ENCODE measurements around the gene ROCK2. TPM values are rescaled to one million over a fixed set of nuclear protein-coding genes. Genes with fewer than 3 reads are reported as not detected.

ROCK2 gene
- total RNA-seq, 1 experiment from 2014 or later, result 25.9 TPM

DNA sequence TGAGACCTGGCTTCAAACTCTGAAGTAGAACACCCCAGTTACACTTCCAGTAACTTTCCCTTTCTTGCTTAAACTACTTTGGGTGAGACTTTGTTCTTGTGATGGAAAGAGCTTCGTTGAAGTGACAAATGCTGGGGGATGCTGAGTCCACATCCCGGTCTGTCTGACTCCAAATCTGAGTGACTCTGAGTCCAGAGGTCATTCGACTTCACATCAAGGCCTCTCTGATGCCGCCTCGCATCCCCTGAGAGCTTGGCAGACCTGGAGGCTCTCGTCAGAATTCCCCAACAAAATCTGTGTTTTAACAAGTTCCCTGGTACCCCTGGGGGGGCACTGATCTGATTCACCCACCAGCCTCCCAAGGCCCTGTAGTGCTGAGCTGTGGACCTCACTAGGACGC lies 31.6 kb upstream of the ROCK2 start:
- no peak for ATAC-seq
- Mint-ChIP-seq H3K27me3 (ENCODE audit: low read depth) (no peaks in the 10 kb centered on the region), H3K36me3 (no peaks in the 10 kb centered on the region), H3K4me3 (no peak overlapping the region), H3K4me1 (peaks cover 18% of the 10 kb centered on the region), H3K27ac (no peak overlapping the region), H3K9me3 (no peaks in the 10 kb centered on the region)
- TF ChIP-seq ETV6 (CRISPR knock-in tag; IDR thresholded peaks at IDR 0.05), result no peak
- TF ChIP-seq TEAD4 (CRISPR knock-in tag; IDR thresholded peaks at IDR 0.05), result no peak
- no peak for TF ChIP-seq MYBL2 (CRISPR knock-in tag; IDR thresholded peaks at IDR 0.05)
- TF ChIP-seq, protein P1, sequence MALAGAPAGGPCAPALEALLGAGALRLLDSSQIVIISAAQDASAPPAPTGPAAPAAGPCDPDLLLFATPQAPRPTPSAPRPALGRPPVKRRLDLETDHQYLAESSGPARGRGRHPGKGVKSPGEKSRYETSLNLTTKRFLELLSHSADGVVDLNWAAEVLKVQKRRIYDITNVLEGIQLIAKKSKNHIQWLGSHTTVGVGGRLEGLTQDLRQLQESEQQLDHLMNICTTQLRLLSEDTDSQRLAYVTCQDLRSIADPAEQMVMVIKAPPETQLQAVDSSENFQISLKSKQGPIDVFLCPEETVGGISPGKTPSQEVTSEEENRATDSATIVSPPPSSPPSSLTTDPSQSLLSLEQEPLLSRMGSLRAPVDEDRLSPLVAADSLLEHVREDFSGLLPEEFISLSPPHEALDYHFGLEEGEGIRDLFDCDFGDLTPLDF (CRISPR knock-in tag; IDR thresholded peaks at IDR 0.05), result no peak
- TF ChIP-seq, protein P2, sequence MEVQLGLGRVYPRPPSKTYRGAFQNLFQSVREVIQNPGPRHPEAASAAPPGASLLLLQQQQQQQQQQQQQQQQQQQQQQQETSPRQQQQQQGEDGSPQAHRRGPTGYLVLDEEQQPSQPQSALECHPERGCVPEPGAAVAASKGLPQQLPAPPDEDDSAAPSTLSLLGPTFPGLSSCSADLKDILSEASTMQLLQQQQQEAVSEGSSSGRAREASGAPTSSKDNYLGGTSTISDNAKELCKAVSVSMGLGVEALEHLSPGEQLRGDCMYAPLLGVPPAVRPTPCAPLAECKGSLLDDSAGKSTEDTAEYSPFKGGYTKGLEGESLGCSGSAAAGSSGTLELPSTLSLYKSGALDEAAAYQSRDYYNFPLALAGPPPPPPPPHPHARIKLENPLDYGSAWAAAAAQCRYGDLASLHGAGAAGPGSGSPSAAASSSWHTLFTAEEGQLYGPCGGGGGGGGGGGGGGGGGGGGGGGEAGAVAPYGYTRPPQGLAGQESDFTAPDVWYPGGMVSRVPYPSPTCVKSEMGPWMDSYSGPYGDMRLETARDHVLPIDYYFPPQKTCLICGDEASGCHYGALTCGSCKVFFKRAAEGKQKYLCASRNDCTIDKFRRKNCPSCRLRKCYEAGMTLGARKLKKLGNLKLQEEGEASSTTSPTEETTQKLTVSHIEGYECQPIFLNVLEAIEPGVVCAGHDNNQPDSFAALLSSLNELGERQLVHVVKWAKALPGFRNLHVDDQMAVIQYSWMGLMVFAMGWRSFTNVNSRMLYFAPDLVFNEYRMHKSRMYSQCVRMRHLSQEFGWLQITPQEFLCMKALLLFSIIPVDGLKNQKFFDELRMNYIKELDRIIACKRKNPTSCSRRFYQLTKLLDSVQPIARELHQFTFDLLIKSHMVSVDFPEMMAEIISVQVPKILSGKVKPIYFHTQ (CRISPR knock-in tag; IDR thresholded peaks at IDR 0.05), result no peak
- TF ChIP-seq, protein P3, sequence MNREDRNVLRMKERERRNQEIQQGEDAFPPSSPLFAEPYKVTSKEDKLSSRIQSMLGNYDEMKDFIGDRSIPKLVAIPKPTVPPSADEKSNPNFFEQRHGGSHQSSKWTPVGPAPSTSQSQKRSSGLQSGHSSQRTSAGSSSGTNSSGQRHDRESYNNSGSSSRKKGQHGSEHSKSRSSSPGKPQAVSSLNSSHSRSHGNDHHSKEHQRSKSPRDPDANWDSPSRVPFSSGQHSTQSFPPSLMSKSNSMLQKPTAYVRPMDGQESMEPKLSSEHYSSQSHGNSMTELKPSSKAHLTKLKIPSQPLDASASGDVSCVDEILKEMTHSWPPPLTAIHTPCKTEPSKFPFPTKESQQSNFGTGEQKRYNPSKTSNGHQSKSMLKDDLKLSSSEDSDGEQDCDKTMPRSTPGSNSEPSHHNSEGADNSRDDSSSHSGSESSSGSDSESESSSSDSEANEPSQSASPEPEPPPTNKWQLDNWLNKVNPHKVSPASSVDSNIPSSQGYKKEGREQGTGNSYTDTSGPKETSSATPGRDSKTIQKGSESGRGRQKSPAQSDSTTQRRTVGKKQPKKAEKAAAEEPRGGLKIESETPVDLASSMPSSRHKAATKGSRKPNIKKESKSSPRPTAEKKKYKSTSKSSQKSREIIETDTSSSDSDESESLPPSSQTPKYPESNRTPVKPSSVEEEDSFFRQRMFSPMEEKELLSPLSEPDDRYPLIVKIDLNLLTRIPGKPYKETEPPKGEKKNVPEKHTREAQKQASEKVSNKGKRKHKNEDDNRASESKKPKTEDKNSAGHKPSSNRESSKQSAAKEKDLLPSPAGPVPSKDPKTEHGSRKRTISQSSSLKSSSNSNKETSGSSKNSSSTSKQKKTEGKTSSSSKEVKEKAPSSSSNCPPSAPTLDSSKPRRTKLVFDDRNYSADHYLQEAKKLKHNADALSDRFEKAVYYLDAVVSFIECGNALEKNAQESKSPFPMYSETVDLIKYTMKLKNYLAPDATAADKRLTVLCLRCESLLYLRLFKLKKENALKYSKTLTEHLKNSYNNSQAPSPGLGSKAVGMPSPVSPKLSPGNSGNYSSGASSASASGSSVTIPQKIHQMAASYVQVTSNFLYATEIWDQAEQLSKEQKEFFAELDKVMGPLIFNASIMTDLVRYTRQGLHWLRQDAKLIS (CRISPR knock-in tag; IDR thresholded peaks at IDR 0.05; ENCODE audit: borderline replicate concordance), result no peak
- no peak for TF ChIP-seq ZNF138 (CRISPR knock-in tag; conservative IDR thresholded peaks at IDR 0.05)
- no peak for TF ChIP-seq ZBTB21 (CRISPR knock-in tag; IDR thresholded peaks at IDR 0.05; ENCODE audit: borderline replicate concordance)
- TF ChIP-seq RELA (CRISPR knock-in tag; IDR thresholded peaks at IDR 0.05; ENCODE audit: borderline replicate concordance), result no peak
- no peak for TF ChIP-seq ESRRA (CRISPR knock-in tag; IDR thresholded peaks at IDR 0.05; ENCODE audit: borderline replicate concordance)
- TF ChIP-seq SMAD4 (CRISPR knock-in tag; IDR thresholded peaks at IDR 0.05), result no peak
- TF ChIP-seq IRF2 (CRISPR knock-in tag; IDR thresholded peaks at IDR 0.05; ENCODE audit: borderline replicate concordance, low read depth), result no peak
- TF ChIP-seq, protein P4, sequence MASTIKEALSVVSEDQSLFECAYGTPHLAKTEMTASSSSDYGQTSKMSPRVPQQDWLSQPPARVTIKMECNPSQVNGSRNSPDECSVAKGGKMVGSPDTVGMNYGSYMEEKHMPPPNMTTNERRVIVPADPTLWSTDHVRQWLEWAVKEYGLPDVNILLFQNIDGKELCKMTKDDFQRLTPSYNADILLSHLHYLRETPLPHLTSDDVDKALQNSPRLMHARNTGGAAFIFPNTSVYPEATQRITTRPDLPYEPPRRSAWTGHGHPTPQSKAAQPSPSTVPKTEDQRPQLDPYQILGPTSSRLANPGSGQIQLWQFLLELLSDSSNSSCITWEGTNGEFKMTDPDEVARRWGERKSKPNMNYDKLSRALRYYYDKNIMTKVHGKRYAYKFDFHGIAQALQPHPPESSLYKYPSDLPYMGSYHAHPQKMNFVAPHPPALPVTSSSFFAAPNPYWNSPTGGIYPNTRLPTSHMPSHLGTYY (CRISPR knock-in tag; IDR thresholded peaks at IDR 0.05), result no peak
- TF ChIP-seq, protein P5, sequence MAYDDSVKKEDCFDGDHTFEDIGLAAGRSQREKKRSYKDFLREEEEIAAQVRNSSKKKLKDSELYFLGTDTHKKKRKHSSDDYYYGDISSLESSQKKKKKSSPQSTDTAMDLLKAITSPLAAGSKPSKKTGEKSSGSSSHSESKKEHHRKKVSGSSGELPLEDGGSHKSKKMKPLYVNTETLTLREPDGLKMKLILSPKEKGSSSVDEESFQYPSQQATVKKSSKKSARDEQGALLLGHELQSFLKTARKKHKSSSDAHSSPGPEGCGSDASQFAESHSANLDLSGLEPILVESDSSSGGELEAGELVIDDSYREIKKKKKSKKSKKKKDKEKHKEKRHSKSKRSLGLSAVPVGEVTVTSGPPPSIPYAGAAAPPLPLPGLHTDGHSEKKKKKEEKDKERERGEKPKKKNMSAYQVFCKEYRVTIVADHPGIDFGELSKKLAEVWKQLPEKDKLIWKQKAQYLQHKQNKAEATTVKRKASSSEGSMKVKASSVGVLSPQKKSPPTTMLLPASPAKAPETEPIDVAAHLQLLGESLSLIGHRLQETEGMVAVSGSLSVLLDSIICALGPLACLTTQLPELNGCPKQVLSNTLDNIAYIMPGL (CRISPR knock-in tag; IDR thresholded peaks at IDR 0.05), result no peak
- TF ChIP-seq NFYB (CRISPR knock-in tag; conservative IDR thresholded peaks at IDR 0.05; ENCODE audit: low read depth), result no peak
- TF ChIP-seq FOXP1 (CRISPR knock-in tag; IDR thresholded peaks at IDR 0.05; ENCODE audit: borderline replicate concordance), result no peak
- TF ChIP-seq, protein P6, sequence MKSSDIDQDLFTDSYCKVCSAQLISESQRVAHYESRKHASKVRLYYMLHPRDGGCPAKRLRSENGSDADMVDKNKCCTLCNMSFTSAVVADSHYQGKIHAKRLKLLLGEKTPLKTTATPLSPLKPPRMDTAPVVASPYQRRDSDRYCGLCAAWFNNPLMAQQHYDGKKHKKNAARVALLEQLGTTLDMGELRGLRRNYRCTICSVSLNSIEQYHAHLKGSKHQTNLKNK (CRISPR knock-in tag; IDR thresholded peaks at IDR 0.05), result no peak
- TF ChIP-seq CREM (CRISPR knock-in tag; IDR thresholded peaks at IDR 0.05), result no peak
- TF ChIP-seq, protein P7, sequence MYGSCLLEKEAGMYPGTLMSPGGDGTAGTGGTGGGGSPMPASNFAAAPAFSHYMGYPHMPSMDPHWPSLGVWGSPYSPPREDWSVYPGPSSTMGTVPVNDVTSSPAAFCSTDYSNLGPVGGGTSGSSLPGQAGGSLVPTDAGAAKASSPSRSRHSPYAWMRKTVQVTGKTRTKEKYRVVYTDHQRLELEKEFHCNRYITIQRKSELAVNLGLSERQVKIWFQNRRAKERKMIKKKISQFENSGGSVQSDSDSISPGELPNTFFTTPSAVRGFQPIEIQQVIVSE (CRISPR knock-in tag; IDR thresholded peaks at IDR 0.05; ENCODE audit: borderline replicate concordance), result no peak
- CTCF ChIA-PET, result interaction anchor here (1.2 to 2.5 kb wide), 3 partner anchors 14 to 244 kb away, joined by 3 to 12 read pairs (median 5); a partner anchor contains a TSS
- DNase-seq (ENCODE audit: low spot score), result no peak
- POLR2A ChIA-PET, result interaction anchor here (0.6 kb wide), 1 partner anchor 243 kb away, joined by 4 read pairs; a partner anchor contains a TSS

All from WTC11 (cell line).